Measurements from ENCODE around the gene TEKT3.

TEKT3 gene

DNA sequence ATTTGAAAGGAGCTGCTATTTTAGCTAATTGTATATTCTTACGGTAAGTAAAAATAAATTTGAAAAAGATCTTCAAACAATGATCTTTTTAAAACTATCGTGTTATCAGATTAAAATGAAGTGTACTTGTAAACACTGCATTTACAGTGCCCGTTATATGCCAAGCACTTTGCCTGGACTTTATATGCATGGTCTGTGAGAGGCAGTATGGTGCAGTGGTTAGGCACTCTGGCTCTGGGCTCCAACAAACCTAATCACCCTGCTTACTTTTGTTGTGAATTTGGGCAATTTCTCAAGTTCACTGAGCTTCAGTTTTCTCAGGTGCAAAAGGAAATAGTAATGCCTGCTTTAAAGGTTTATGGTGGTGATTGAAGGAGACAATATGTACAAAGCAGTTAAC, 77.7 kb downstream of the TEKT3 start:
- TF ChIP-seq, protein P1, sequence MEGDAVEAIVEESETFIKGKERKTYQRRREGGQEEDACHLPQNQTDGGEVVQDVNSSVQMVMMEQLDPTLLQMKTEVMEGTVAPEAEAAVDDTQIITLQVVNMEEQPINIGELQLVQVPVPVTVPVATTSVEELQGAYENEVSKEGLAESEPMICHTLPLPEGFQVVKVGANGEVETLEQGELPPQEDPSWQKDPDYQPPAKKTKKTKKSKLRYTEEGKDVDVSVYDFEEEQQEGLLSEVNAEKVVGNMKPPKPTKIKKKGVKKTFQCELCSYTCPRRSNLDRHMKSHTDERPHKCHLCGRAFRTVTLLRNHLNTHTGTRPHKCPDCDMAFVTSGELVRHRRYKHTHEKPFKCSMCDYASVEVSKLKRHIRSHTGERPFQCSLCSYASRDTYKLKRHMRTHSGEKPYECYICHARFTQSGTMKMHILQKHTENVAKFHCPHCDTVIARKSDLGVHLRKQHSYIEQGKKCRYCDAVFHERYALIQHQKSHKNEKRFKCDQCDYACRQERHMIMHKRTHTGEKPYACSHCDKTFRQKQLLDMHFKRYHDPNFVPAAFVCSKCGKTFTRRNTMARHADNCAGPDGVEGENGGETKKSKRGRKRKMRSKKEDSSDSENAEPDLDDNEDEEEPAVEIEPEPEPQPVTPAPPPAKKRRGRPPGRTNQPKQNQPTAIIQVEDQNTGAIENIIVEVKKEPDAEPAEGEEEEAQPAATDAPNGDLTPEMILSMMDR (IDR thresholded peaks at IDR 0.05): no peak

DNA sequence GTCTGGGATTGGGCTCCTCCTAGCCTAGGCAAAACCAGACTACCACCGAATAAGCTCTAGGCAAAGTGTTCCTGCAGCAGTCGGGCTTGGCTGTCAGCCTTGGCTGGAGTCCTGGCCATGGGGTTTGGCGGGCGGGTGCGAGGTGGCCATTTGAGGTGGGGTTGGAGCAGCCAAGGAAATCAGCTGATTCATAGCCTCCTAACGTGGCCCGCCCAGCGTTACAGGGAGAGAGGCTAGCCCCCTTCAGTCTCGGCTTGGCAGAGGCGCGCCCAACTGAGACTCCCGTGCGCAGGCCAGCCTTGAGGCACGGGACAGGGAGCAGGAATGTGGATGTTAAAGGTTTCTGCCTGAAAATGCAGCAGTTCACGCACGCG, 78.2 kb downstream of the TEKT3 start:
- TF ChIP-seq, protein P1 (IDR thresholded peaks at IDR 0.05): no peak

DNA sequence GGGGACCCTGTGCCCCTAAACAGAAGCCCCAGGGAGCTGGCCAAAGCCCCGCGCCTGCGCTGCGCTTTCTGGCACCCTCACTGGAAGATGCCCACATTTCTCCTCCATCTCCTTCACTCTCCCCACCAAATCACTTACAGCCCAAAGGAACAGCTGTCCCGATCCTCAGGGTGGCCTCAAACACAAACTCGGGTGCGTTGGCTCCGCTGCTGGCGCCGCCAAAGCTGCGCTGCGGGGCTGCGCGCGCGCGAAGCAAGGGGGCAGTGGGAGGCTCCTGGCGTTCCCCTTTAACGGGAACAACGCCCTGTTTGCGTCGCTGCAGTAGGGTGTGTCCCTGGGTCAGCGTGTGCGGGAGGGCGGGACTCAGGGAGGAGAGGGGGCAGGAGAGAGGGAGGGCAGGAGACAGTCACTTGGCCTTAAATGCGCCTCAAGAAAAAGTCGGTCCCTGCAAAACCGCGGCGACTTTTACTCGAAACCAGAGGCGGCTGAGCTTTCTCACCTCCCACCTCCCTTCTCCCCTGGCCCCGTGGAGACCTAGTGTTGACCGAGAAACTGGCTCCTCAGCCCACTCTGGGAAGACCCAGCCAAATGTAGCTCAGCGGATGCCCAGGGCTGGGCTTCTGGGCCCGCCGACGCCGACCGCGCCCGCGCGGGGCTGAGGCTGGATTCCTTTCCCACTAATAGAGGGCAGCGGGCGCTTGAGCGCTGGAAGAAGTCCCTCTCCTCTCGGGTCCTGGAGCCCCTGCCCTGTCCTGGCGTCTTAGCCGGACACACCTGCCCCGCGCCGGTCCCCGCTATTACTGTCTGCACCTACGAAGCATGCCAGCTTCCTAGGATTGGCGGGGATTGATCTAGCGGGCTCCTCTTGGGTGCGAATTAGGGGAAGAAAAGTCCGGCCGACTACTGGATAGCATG, 78.8 kb downstream of the TEKT3 start:
- TF ChIP-seq, protein P1 (IDR thresholded peaks at IDR 0.05): no peak

DNA sequence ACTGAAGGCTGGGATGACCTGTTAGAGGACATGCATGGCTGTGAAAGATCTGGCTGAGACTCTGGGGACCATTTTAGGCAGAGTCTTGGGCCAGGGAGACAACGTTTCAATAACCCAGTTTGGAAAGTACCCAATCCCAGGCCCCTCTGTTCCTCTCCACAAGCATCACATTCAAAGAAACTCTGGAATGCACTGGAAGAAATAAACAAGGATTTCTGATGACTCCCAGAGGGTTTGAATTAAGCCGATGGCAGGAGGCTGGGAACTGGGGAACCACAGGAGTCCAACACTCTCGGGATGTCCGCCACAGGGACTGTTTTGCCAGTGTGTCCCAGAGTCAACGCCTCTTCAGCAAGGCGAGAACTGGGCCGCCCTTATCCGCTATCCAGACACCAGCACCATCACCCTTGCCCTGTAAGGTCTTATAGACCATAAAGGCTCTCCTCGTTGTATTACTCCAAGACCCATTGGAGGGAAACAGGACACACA, 79.6 kb downstream of the TEKT3 start:
- TF ChIP-seq, protein P1 (IDR thresholded peaks at IDR 0.05): no peak

DNA sequence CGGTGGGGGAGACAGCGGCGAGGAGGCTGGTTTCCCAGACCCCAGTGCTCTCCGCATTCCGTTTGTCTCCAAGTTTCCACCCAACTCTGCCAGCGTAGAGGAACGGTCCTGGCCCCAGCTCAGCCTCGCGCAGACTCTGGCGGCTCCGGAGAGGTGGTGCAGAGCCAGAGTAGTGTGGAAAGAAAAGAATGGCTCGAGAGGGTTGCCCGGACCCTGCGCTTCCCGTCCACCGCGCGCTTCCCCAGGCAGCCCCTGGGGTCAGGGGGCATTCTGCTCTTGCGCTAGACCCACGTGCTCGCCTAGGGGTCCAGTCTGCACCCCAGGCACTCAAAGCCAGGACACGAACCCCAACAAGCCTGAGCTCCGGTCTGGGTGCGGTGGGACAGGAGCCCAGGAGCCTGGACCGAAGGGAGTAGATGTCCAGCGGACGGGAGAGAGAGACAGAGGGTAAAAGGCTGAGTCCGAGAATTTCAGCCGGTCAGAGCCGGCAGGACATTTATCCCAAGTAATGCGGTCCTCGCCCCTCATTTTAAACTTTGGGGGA, 80.1 kb downstream of the TEKT3 start:
- TF ChIP-seq, protein P1 (IDR thresholded peaks at IDR 0.05): no peak

DNA sequence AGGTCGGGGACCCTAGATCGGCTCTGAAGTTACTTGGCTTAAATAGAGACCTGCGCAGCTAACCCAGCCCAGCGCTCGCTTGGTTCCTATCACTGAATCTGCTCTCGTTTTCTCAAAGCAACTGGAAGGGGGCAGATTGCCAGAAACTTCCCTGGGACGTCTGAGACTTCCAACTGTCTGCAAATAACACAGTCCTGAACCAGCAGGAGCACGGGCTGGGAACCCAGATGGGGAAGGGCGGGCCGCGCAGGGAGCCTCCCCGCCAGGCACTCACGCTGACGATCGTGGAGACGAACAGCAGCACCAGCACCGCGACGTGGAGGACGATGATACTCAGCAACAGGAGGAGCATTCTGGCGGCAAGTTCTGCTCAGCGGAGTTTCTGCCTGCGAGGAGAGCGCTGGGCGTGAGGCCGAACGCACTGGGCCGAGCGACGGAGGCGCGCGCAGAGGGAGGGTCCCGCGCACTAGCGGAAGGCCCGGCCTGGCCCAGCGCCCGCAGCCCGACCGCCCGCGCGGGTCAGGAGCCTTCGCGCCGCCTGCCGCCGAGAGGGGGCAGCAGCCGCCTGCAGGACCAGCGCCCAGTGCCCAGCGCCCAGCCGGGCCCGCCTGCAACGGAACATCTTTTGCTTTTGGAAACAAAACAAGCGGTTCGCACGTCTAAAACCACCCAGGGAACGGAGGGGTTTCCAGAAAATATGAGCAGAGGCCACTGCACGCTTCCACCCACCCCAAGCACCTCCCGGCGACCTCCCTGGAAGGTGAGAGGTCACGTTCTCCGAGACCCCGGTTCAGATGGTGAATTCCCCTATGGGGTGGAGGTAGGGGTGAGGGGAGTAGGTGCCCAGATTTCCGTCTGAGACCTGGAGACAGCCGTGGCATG, 80.8 kb downstream of the TEKT3 start:
- TF ChIP-seq, protein P1 (IDR thresholded peaks at IDR 0.05): peak; percentile 96

DNA sequence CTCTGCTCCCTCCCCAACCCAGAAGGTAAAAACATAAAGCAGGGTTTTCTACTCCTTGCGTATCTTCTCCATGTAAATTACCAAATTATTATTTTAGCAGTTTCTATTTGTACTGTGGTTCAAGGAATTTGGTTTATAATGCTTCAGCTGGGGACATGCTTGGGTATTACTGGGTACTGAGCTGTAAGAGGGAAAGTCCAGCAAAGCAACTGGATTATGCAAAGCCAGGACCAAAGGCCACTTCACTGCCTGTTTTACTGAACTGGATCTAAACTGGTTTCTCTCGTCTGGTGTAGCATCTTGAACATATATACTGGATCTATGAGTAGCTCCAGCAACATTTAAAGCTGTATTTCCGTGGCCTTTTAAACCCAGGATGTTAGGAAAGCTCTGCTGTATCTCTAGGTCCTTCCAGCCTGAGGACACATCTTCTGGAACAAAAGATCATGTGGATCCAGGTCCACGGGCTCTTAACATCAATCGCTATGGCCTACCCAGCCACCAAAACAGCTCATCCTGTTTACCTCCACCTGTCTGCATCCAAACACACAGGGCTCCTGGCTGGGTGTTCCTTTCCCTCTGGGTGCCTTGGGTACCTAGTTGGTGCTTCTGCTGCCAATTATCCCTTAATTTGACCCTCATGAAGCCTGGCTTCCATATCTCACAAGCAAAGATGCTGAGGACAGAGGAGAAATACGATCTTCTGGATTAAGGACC, 83.4 kb downstream of the TEKT3 start:
- TF ChIP-seq, protein P1 (IDR thresholded peaks at IDR 0.05): no peak

All from LNCAP (cell line).